ENCODE data around the gene TBC1D22A.

- TF ChIP-seq EP300 (IDR thresholded peaks at IDR 0.05) (no peak), POLR2A (IDR thresholded peaks at IDR 0.05) (no peak)
These were observed 252.3 kb downstream of the TBC1D22A start for GRCh38 chr22:47014636-47015345.

Data from upper lobe of left lung (tissue), 4 donors.